Mucosa of descending colon (tissue), 3 donors: ENCODE results near the gene KLHL20. TPM values are rescaled to one million over a fixed set of nuclear protein-coding genes. Genes with fewer than 3 reads are reported as not detected.
"Not testable (repeated sequence)": the region's sequence is repeated elsewhere in the genome, so short reads cannot be mapped to it uniquely, and the experiment has no call there.

Experiments
- ATAC-seq: fragments of 200-7000 bp; cut with Tn5 transposase; one replicate; pipeline ENCODE4 v1.9.1; 2020; ENCODE audit warnings: mild to moderate bottlenecking, moderate library complexity
- DNase-seq, 3 donors: peaks; one replicate each; pipeline ENCODE4 v3.0.0-alpha.2; 2020
- H3K36me3 ChIP-seq: fragments of 200-600 bp; one replicate; pipeline ENCODE4 v1.8.0; 2021; ENCODE audit warnings: low read depth, mild to moderate bottlenecking
- H3K4me1 ChIP-seq: fragments of 200-600 bp; one replicate; pipeline ENCODE4 v1.8.0; 2021; ENCODE audit warnings: low read depth, mild to moderate bottlenecking
- H3K4me3 ChIP-seq: fragments of 200-600 bp; one replicate; pipeline ENCODE4 v1.8.0; 2021; ENCODE audit warnings: mild to moderate bottlenecking
- H3K9me3 ChIP-seq: fragments of 200-600 bp; one replicate; pipeline ENCODE4 v1.8.0; 2021; ENCODE audit warnings: mild to moderate bottlenecking
- CTCF ChIP-seq: fragments of 200-600 bp; IDR thresholded peaks from one replicate; pipeline ENCODE4 v1.8.0; 2022; ENCODE audit warnings: antibody characterized with exemption, mild to moderate bottlenecking
- intact Hi-C, 2 donors: fragments of 100-400 bp; cut with DNase I in 1 of 2; cut with micrococcal nuclease in 1 of 2; formaldehyde crosslinking; loops; one replicate each; pipeline versions ENCODE4 v1.11.0 to v1.11.1; 2022; cut with DNase I, micrococcal nuclease
- total RNA-seq, 3 donors: library from RNA; stranded (reverse); fragmentation: NEBNext Ultra II Directional in 2 of 3; extraction: Animal tissue kit (Norgen Biotek cat#: 25700) in 2 of 3; gene quantifications; one replicate each; pipeline versions ENCODE4 v1.2.1 to v1.2.4, GENCODE V29; 2021 to 2023
- donor health status: DM: no; HTN: no; CAD: no; lungs with moderate emphysema.
- donor health status: DM: no; HTN: no; CAD: no.
- donor health status: DM: no; HTN: yes; CAD: no.

Gene KLHL20
- total RNA-seq, 3 donors from 2014 or later: 18.3 to 34.8 (median 25.1) TPM

DNA sequence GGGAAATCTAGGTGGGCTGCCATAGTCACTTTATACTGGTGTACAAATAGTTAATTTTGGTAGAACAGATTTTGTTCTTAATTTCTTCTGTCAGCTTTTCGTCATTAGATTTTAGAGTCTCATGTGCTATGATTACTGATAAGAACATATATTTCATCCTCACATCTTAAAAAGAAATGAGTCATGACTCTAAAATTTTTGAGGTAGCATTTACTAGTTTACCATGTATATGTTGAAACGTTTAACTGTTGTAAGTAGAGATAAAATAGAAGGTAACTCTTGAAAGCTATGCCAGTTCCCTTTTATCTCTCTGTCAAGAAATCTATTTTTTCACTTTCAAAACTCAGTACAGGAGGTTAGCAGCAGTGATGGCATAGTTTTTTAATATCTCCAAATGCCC lies 53.4 kb downstream of the KLHL20 start:
- ATAC-seq (no peak), DNase-seq (no peak)
- Histone ChIP-seq H3K4me1 (no peaks in the 10 kb centered on the region), H3K9me3 (peaks cover 4% of the 10 kb centered on the region), H3K4me3 (no peak overlapping the region), H3K36me3 (no peaks in the 10 kb centered on the region)
- no peak for TF ChIP-seq CTCF
- intact Hi-C loops: no loop called here

DNA sequence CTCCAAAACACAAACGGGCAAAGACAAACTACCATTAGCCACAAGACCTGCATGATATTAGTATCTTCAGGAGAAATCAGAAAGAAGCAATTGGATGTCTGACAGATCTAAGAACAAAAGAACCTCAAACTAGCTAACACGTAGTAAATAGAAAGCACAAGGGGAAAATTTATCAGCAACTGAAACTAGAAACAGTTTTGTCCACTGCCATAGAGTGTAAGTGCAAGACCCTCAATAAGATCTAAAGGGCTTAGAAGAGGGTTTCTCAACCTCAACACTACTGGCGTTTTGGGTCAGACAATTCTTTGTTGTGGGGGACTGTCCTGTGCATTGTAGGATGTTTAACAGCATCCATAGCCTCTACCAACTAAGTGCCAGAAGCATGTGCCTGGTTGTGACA lies 54.0 kb downstream of the KLHL20 start:
- Histone ChIP-seq H3K4me3 (no peak overlapping the region), H3K9me3 (no peaks in the 10 kb centered on the region), H3K4me1 (no peaks in the 10 kb centered on the region), H3K36me3 (no peaks in the 10 kb centered on the region)
- intact Hi-C loops: no loop called here
- no peak for DNase-seq
- TF ChIP-seq CTCF: no peak
- no peak for ATAC-seq

DNA sequence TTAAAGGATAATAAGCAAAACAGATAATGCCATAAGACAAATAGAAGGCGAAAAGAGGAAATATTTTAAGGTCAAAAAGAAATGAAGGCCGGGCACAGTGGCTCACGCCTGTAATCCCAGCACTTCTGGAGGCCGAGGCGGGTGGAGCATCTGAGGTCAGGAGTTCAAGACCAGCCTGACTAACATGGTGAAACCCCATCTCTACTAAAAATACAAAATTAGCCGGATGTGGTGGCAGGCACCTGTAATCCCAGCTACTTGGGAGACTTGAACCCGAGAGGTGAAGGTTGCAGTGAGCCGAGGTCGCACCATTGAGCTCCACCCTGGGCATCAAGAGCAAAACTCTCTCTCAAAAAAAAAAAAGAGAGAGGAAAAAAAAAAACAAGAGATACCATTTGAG lies 55.5 kb downstream of the KLHL20 start:
- H3K36me3 ChIP-seq, H3K4me3 ChIP-seq, H3K4me1 ChIP-seq, intact Hi-C loops, ATAC-seq, H3K9me3 ChIP-seq, DNase-seq: not testable (repeated sequence)

GRCh38 chr1:173771560-173771959 lies 56.8 kb downstream of the KLHL20 start:
- TF ChIP-seq CTCF: no peak
- DNase-seq (no peak), ATAC-seq (no peak)
- Histone ChIP-seq H3K36me3 (no peaks in the 10 kb centered on the region), H3K4me3 (no peak overlapping the region), H3K9me3 (no peaks in the 10 kb centered on the region), H3K4me1 (no peaks in the 10 kb centered on the region)
- intact Hi-C loops: no loop called here

- intact Hi-C loops: no loop called here
Measured at GRCh38 chr1:173775578-173776226, 60.9 kb downstream of the KLHL20 start.

DNA sequence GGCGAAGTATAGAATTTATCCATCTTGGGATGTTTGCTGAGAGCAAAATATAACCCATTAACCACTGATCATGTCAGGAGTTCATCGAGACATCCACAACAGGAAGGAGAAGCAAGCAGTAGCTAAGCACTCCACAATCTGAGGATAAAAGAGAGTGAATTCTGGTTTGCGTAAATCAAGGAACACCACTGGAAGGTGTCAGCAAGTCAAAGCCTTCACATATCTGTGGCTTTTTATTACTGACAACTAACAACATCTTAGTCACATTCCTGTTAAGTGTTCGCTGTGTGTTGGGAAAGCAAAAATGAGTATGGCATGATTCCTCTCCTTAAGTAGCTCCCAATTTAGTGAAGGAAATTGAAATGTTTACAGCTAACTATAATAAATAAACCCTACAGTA lies 65.2 kb downstream of the KLHL20 start:
- Histone ChIP-seq H3K4me3 (no peak overlapping the region), H3K9me3 (no peaks in the 10 kb centered on the region), H3K4me1 (no peaks in the 10 kb centered on the region), H3K36me3 (no peaks in the 10 kb centered on the region)
- TF ChIP-seq CTCF: no peak
- intact Hi-C loops: no loop called here
- ATAC-seq (no peak), DNase-seq (no peak)

More at GRCh38 chr1:173775578-173776226, 60.9 kb downstream of the KLHL20 start:
- no peak for TF ChIP-seq CTCF
- no peaks in the 10 kb centered on the region for H3K4me1 ChIP-seq
- no peaks in the 10 kb centered on the region for H3K36me3 ChIP-seq
- no peaks in the 10 kb centered on the region for H3K9me3 ChIP-seq
- ATAC-seq: no peak
- H3K4me3 ChIP-seq: no peak overlapping the region
- DNase-seq: no peak
